ENCODE results near the gene HHIPL1.

The HHIPL1 gene

GRCh38 chr14:99716091-99716849, 71.3 kb downstream of the HHIPL1 start:
- DNase-seq (ENCODE audit: low spot score): no peak

DNA sequence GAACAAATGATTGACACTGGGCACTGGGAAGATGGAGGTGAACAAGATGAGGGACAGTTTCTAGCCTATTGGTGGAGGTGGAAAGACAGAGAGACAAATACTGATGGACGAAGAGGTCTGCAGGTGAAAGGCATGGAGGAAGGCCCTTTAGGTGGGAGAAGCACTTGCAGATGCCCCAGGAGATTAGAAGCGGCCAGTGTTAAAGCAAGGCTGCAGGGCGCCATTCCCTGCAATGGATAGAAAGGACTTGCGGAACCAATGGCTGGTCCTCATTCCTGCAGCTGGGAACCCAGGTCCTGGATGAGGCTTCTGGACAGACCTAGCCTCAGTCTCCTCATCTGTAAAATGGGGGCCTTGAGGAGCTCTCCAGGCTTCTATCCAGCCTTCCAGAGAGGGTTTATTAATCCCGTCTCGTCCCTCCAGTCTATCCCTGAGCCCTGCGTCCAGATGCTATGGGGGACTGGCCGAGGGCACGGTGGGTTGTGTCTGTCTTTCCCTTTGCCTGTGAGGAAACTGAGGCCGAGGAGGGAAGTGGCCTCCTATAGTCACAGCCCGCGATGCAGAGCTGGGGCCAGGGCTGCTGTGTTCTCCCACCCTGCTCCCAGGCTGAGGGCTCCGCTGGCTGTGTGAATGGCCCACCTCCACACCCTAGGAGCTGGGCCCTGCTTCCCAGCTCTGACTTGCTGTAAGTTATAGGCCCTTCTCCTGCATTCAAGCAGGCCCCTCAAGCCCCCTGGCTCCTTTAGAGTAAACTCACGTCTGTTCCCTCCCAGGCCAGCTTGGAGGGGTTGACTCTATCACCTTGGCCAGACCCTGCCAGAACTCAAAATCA, 72.1 kb downstream of the HHIPL1 start:
- no peak for DNase-seq (ENCODE audit: low spot score)

DNA sequence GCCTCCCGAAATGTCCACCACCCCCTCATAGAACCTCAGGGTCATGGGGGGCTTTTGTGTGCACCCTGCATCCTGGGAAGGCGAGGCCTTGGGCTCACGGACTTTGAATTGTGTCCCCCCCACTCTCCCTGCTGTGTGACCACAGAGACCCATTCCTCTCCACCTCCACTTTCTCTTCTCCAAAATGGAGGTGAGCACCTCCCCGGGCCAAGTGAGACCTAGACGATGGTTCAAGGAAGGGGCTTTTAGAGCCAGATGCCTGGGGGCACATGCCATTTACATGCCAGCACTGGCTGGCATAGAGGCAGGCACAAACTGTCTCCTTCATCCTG, 72.7 kb downstream of the HHIPL1 start:
- no peak for DNase-seq (ENCODE audit: low spot score)

- no peak for DNase-seq (ENCODE audit: low spot score)
These were observed 73.3 kb downstream of the HHIPL1 start for GRCh38 chr14:99718031-99718810.

- DNase-seq (ENCODE audit: low spot score): no peak
These were observed 73.9 kb downstream of the HHIPL1 start for GRCh38 chr14:99718811-99719192.

- DNase-seq (ENCODE audit: low spot score): no peak
These were observed 76.2 kb downstream of the HHIPL1 start for GRCh38 chr14:99720941-99721791.

GRCh38 chr14:99721792-99722516, 77.0 kb downstream of the HHIPL1 start:
- DNase-seq (ENCODE audit: low spot score): no peak

- DNase-seq (ENCODE audit: low spot score): no peak
These were observed 77.8 kb downstream of the HHIPL1 start for GRCh38 chr14:99722741-99723140.

- no peak for DNase-seq (ENCODE audit: low spot score)
These were observed 79.4 kb downstream of the HHIPL1 start for GRCh38 chr14:99724196-99724891.

- no peak for DNase-seq (ENCODE audit: low spot score)
These were observed 80.2 kb downstream of the HHIPL1 start for GRCh38 chr14:99724939-99725773.

- no peak for DNase-seq (ENCODE audit: low spot score)
These were observed 81.0 kb downstream of the HHIPL1 start for GRCh38 chr14:99725774-99726537.

DNA sequence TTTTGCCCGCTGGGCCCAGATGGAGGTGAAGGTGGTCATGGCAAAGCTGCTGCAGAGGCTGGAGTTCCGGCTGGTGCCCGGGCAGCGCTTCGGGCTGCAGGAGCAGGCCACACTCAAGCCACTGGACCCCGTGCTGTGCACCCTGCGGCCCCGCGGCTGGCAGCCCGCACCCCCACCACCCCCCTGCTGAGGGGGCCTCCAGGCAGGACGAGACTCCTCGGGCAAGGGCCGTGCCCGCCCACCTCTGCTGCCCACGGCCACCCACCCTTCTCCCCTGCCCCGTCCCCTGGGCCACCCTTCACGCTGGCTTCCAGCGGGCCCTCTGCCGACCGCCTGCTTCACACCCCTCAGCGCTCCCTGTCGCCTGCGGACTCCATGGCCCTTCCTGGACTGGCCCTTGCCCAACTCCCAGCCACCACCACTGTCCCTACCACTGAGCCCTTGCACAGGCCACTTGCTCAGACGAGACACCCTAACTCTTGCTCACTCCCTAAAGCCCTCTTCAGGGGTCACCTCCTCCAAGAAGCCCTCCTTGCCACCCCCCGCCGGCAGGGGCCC, 81.7 kb downstream of the HHIPL1 start:
- no peak for DNase-seq (ENCODE audit: low spot score)

- no peak for DNase-seq (ENCODE audit: low spot score)
These were observed 82.4 kb downstream of the HHIPL1 start for GRCh38 chr14:99727096-99727870.

GRCh38 chr14:99728231-99728920, 83.4 kb downstream of the HHIPL1 start:
- DNase-seq (ENCODE audit: low spot score): no peak

DNA sequence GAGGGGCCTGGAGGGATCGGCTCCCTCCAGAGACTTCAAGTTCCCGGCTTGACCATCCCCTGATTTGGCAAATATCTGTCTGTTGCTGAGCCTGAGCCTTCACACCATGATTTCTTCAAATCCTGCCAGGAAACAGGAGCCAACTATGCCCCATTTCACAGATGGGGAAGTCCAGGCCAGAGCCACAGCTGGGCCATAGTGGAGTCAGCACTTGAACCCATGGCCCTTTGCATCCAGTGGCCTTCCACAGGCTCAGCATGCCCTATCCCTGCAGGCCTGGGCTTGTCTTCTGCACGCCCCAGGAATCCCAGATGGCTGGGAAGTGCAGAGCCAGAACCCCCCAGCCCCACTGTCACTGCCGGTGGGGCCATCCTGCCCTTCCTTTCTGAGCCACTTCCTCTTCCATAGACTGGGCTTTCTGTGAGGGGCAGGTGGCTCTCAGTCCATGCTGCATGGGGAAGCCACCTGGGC, 84.1 kb downstream of the HHIPL1 start:
- DNase-seq (ENCODE audit: low spot score): no peak

Measured in CD4-positive, alpha-beta T cell treated with Interleukin-6 at 100 ng/mL for 8 hours (primary cell).